Nephron progenitor cell (in vitro differentiated cells): ENCODE results near the gene NUP210.

ENCODE experiments used
- DNase-seq: peaks from one replicate; pipeline ENCODE4 v3.0.0; 2021
- H3K27ac Mint-ChIP-seq: 2 replicates; pipeline ENCODE4 v1.8.0; 2021; ENCODE audit warnings: mild to moderate bottlenecking, moderate library complexity, mixed read lengths
- H3K27me3 Mint-ChIP-seq: 2 replicates; pipeline ENCODE4 v1.8.0; 2021; ENCODE audit warnings: mild to moderate bottlenecking, low read depth, mixed read lengths; ENCODE audit not compliant: poor library complexity
- H3K36me3 Mint-ChIP-seq: 2 replicates; pipeline ENCODE4 v1.8.0; 2021; ENCODE audit warnings: low read depth, mixed read lengths
- H3K4me1 Mint-ChIP-seq: 2 replicates; pipeline ENCODE4 v1.8.0; 2021; ENCODE audit warnings: mixed read lengths
- H3K4me3 Mint-ChIP-seq: 2 replicates; pipeline ENCODE4 v1.8.0; 2021; ENCODE audit warnings: mild to moderate bottlenecking, moderate library complexity, mixed read lengths
- H3K9me3 Mint-ChIP-seq: 2 replicates; pipeline ENCODE4 v1.8.0; 2021; ENCODE audit warnings: mild to moderate bottlenecking, moderate library complexity, mixed read lengths
- TF ChIP-seq, protein P1 (sequence below): fragments of 200-600 bp; sonication (generic); IDR thresholded peaks from 2 replicates; pipeline ENCODE4 v1.5.0; 2021; ENCODE audit warnings: antibody characterized with exemption

Gene NUP210

GRCh38 chr3:13420045-13420830, at the start of gene NUP210:
Gene NUP210, minus strand, starts transcription at chr3:13420322. Its CDS starts 96 bp downstream, at chr3:13420226.
- peak; percentile 85 for DNase-seq
- peaks cover 57% of the 10 kb centered on the region for H3K27me3 Mint-ChIP-seq
- H3K4me3 Mint-ChIP-seq = peak within 1 kb of the TSS; percentile 80
- H3K4me1 Mint-ChIP-seq = peaks cover 18% of the 10 kb centered on the region
- no peaks in the 10 kb centered on the region for H3K36me3 Mint-ChIP-seq
- TF ChIP-seq, protein P1, sequence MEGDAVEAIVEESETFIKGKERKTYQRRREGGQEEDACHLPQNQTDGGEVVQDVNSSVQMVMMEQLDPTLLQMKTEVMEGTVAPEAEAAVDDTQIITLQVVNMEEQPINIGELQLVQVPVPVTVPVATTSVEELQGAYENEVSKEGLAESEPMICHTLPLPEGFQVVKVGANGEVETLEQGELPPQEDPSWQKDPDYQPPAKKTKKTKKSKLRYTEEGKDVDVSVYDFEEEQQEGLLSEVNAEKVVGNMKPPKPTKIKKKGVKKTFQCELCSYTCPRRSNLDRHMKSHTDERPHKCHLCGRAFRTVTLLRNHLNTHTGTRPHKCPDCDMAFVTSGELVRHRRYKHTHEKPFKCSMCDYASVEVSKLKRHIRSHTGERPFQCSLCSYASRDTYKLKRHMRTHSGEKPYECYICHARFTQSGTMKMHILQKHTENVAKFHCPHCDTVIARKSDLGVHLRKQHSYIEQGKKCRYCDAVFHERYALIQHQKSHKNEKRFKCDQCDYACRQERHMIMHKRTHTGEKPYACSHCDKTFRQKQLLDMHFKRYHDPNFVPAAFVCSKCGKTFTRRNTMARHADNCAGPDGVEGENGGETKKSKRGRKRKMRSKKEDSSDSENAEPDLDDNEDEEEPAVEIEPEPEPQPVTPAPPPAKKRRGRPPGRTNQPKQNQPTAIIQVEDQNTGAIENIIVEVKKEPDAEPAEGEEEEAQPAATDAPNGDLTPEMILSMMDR = no peak
- no peak within 1 kb of the TSS for H3K27ac Mint-ChIP-seq
- H3K9me3 Mint-ChIP-seq = no peaks in the 10 kb centered on the region

- Mint-ChIP-seq H3K4me1 (peaks cover 15% of the 10 kb centered on the region), H3K9me3 (peaks cover 3% of the 10 kb centered on the region), H3K4me3 (no peak overlapping the region), H3K27ac (no peak overlapping the region), H3K27me3 (peaks cover 13% of the 10 kb centered on the region), H3K36me3 (no peaks in the 10 kb centered on the region)
- no peak for DNase-seq
- TF ChIP-seq, protein P1 = no peak
These were observed 46.7 kb upstream of the NUP210 start for GRCh38 chr3:13466781-13467180.

GRCh38 chr3:13465236-13465873, 45.2 kb upstream of the NUP210 start:
- TF ChIP-seq, protein P1 = no peak
- Mint-ChIP-seq H3K27ac (no peak overlapping the region), H3K4me3 (no peak overlapping the region)

DNA sequence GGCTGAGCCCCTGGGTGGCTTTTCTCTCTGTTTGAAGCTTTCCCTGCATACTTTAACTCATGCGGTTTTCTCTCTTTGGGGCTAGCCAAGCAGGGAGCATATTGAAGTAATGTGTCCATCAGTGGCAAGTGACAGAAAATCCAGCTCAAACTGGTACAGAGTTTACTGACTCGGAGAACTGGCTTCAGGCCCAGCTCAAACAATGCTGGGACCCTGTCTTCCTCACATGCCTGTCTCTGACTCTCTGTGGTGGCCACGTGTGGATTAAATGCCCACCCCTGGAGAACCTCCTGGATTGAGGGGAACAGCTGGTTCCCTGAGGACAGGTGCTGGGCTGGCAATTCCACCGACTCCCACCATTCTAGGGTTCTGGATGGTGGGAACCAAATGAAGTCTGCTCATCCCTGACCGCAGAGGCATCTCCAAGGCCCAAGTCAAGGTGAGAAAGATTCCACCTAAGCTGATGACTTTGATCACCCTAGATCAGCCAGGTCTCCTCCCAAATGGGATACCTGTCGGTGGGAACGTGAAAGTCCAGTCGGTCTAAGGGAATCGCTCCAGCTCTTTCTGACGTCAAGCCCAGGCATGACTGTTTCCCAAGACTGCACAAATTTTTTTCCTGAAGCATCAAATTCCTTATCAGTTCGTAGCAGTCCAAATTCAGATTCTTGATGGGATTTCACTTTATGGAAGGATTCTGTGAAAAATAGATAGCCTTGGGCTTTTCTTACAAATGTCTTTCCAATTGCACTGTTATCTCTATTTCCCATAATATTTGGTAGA, 43.7 kb upstream of the NUP210 start:
- peaks cover 16% of the 10 kb centered on the region for H3K27me3 Mint-ChIP-seq
- DNase-seq = no peak
- TF ChIP-seq, protein P1 = no peak
- peaks cover 2% of the 10 kb centered on the region for H3K9me3 Mint-ChIP-seq
- no peak overlapping the region for H3K4me3 Mint-ChIP-seq
- peaks cover 27% of the 10 kb centered on the region for H3K4me1 Mint-ChIP-seq
- no peak overlapping the region for H3K27ac Mint-ChIP-seq
- no peaks in the 10 kb centered on the region for H3K36me3 Mint-ChIP-seq

More at GRCh38 chr3:13465236-13465873, 45.2 kb upstream of the NUP210 start:
- no peak for DNase-seq
- no peaks in the 10 kb centered on the region for H3K36me3 Mint-ChIP-seq
- peaks cover 16% of the 10 kb centered on the region for H3K27me3 Mint-ChIP-seq
- peaks cover 3% of the 10 kb centered on the region for H3K9me3 Mint-ChIP-seq
- H3K4me1 Mint-ChIP-seq = peaks cover 18% of the 10 kb centered on the region

- H3K4me3 Mint-ChIP-seq = no peak overlapping the region
- TF ChIP-seq, protein P1 = no peak
These were observed 42.7 kb upstream of the NUP210 start for GRCh38 chr3:13462822-13463221.

More at GRCh38 chr3:13462822-13463221, 42.7 kb upstream of the NUP210 start:
- no peaks in the 10 kb centered on the region for H3K9me3 Mint-ChIP-seq
- peaks cover 13% of the 10 kb centered on the region for H3K27me3 Mint-ChIP-seq
- peaks cover 28% of the 10 kb centered on the region for H3K4me1 Mint-ChIP-seq
- no peak for DNase-seq
- no peak overlapping the region for H3K27ac Mint-ChIP-seq
- no peaks in the 10 kb centered on the region for H3K36me3 Mint-ChIP-seq
